Mesenchymal stem cell (in vitro differentiated cells and primary cell): Measurements from ENCODE around the gene NHSL1.

Experiments used
- DNase-seq: peaks from one replicate; pipeline ENCODE4 v3.0.0-alpha.2; 2013
- H2AFZ ChIP-seq: one replicate; pipeline ENCODE4 v1.6.1; 2013; ENCODE audit warnings: low read depth, mild to moderate bottlenecking, control low read depth, inconsistent platforms, low read length, moderate library complexity
- H2AK5ac ChIP-seq: 2 replicates; pipeline ENCODE4 v1.6.1; 2013; ENCODE audit warnings: low read length, moderate library complexity, mild to moderate bottlenecking, inconsistent platforms; ENCODE audit not compliant: severe bottlenecking
- H2BK120ac ChIP-seq: one replicate; pipeline ENCODE4 v1.6.1; 2013; ENCODE audit warnings: low read depth, mild to moderate bottlenecking, inconsistent platforms, low read length, moderate library complexity
- H2BK12ac ChIP-seq, 2 experiments: one replicate each; pipeline ENCODE4 v1.6.1; 2013; ENCODE audit warnings: inconsistent platforms in 2 of 2, low read length in 2 of 2, mild to moderate bottlenecking in 2 of 2, moderate library complexity in 2 of 2, control low read depth in 1 of 2
- H2BK15ac ChIP-seq: one replicate; pipeline ENCODE4 v1.6.1; 2013; ENCODE audit warnings: mild to moderate bottlenecking, low read depth, inconsistent platforms; ENCODE audit not compliant: poor library complexity, severe bottlenecking
- H2BK5ac ChIP-seq: 2 replicates; pipeline ENCODE4 v1.6.1; 2013; ENCODE audit warnings: low read depth, mild to moderate bottlenecking, low read length, control low read depth, inconsistent platforms; ENCODE audit not compliant: poor library complexity, severe bottlenecking
- H3K14ac ChIP-seq, 2 experiments: one replicate each; pipeline ENCODE4 v1.6.1; 2013; ENCODE audit warnings: inconsistent platforms in 2 of 2, low read length in 2 of 2, control low read depth in 1 of 2, mild to moderate bottlenecking in 1 of 2, moderate library complexity in 1 of 2
- H3K18ac ChIP-seq, 2 experiments: one replicate each; pipeline ENCODE4 v1.6.1; 2013; ENCODE audit warnings: inconsistent platforms in 2 of 2, low read length in 2 of 2, control low read depth in 1 of 2, low read depth in 1 of 2, mild to moderate bottlenecking in 1 of 2
- H3K23ac ChIP-seq, 2 experiments: one replicate each; pipeline ENCODE4 v1.6.1; 2013; ENCODE audit warnings: inconsistent platforms in 2 of 2, low read length in 2 of 2, mild to moderate bottlenecking in 2 of 2, moderate library complexity in 2 of 2, control low read depth in 1 of 2
- H3K27ac ChIP-seq: 2 replicates; pipeline ENCODE4 v1.5.1; 2013; ENCODE audit warnings: mild to moderate bottlenecking, moderate library complexity, low read length, control low read depth, inconsistent platforms; ENCODE audit not compliant: poor library complexity, severe bottlenecking
- H3K27me3 ChIP-seq, 2 experiments: 2 replicates each; pipeline versions ENCODE4 v1.6.1 to v1.7.0; 2013; ENCODE audit warnings: low read length in 2 of 2, mild to moderate bottlenecking in 2 of 2, moderate library complexity in 2 of 2, control low read depth in 1 of 2, inconsistent platforms in 1 of 2; ENCODE audit not compliant: control insufficient read depth in 1 of 2, insufficient read depth in 1 of 2
- H3K36me3 ChIP-seq, 2 experiments: 2 replicates each; pipeline versions ENCODE4 v1.6.1 to v1.7.0; 2013; ENCODE audit warnings: low read length in 2 of 2, control low read depth in 1 of 2, inconsistent platforms in 1 of 2, low read depth in 1 of 2, mild to moderate bottlenecking in 1 of 2; ENCODE audit not compliant: insufficient read depth in 2 of 2, control insufficient read depth in 1 of 2
- H3K4ac ChIP-seq, 2 experiments: one replicate each; pipeline ENCODE4 v1.6.1; 2013; ENCODE audit warnings: inconsistent platforms in 2 of 2, low read length in 2 of 2, mild to moderate bottlenecking in 2 of 2, moderate library complexity in 2 of 2, control low read depth in 1 of 2, low read depth in 1 of 2
- H3K4me1 ChIP-seq: 2 replicates; pipeline ENCODE4 v1.6.1; 2013; ENCODE audit warnings: low read depth, low read length, control low read depth; ENCODE audit not compliant: control insufficient read depth, insufficient read depth
- H3K4me2 ChIP-seq: 2 replicates; pipeline ENCODE4 v1.6.1; 2013; ENCODE audit warnings: low read length, mild to moderate bottlenecking, inconsistent platforms; ENCODE audit not compliant: poor library complexity, severe bottlenecking
- H3K4me3 ChIP-seq, 2 experiments: 2 replicates each; pipeline versions ENCODE4 v1.5.1 to v1.7.0; 2013; ENCODE audit warnings: low read length in 2 of 2, mild to moderate bottlenecking in 2 of 2, control low read depth in 1 of 2, low read depth in 1 of 2; ENCODE audit not compliant: insufficient read depth in 1 of 2
- H3K79me1 ChIP-seq: replicated peaks from 2 replicates; pipeline ENCODE4 v1.6.1; 2013; ENCODE audit warnings: mild to moderate bottlenecking, control low read depth, low read length, inconsistent platforms; ENCODE audit not compliant: poor library complexity, severe bottlenecking
- H3K9ac ChIP-seq: 2 replicates; pipeline ENCODE4 v1.7.0; 2013; ENCODE audit warnings: mild to moderate bottlenecking, low read length, moderate library complexity
- H3K9me3 ChIP-seq: 2 replicates; pipeline ENCODE4 v1.7.0; 2013; ENCODE audit warnings: mild to moderate bottlenecking, low read length; ENCODE audit not compliant: control insufficient read depth
- H4K8ac ChIP-seq: one replicate; pipeline ENCODE4 v1.6.1; 2013; ENCODE audit warnings: inconsistent platforms, mild to moderate bottlenecking, low read length, moderate library complexity
- H4K91ac ChIP-seq: one replicate; pipeline ENCODE4 v1.6.1; 2013; ENCODE audit warnings: mild to moderate bottlenecking, low read length, inconsistent platforms
- WGBS: methylation state at CpG from one replicate; pipeline ENCODE4 v1.1.7; 2013; ENCODE audit warnings: mixed read lengths; 5-methylcytosine and 5-hydroxymethylcytosine counted together

NHSL1 gene

DNA sequence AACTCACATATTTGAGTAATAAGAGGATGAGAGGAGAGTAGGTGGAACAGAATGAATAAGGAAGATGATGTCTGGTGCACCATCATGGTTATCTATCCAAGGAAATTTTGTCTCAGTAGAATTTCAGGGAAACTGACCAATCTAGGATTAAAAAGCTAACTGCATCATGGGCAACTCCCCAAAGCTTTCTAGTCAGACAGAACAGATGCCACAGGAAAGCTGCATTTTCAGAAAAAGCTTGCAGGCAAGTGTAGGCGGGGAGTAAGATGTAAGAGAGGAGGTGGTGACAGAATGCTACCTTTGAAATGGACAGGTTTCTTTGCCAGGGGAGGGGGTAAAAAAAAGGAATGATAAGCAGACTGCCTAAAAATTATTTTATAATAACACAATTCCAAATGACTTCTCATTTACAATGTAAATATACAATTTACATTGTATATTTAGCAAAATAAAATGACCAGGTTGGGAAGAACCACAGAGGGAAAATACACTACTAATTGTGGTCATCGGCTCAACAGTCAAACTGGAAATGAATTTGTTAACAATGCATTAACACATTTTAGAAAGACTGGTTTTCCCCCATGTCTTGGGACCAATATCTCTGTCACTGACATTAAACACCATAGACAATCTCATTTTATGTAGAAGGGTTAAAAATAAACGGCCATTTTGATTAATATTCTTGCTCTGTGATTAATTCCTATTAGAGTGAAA lies 15.1 kb downstream of the NHSL1 start:
- no peak overlapping the region for H4K8ac ChIP-seq
- 100% methylated on average over 2 of the region's 3 CpGs for WGBS

DNA sequence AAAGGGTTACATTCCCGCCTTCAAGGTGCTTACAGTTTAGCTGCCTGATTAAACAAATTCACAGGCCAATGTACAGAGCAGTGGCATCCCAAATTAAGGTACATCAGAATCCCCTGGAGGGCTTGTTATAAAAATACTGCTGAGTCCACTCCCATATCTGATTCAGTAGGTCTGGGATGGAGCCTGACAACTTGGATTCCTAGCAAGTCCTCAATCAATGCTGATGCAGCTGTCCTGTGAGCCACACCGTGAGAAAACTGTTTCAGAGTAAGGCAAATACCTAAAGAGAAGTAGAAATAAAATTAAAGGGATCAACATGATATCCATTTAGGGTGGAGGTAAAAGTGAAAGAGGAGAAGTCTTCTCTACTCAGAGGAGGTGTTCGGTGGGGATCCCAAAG lies 16.5 kb downstream of the NHSL1 start:
- Histone ChIP-seq H4K8ac (no peak overlapping the region), H3K23ac (no peak overlapping the region), H3K4me2 (no peak overlapping the region), H3K4me1 (peaks cover 4% of the 10 kb centered on the region), H3K9me3 (no peaks in the 10 kb centered on the region), H3K27ac (no peak overlapping the region), H2AK5ac (no peak overlapping the region), H3K9ac (no peak overlapping the region), H4K91ac (no peak overlapping the region), H3K27me3 (no peaks in the 10 kb centered on the region), H2BK5ac (no peak overlapping the region), H3K36me3 (no peaks in the 10 kb centered on the region), H3K18ac (no peak overlapping the region), H3K4me3 (no peak overlapping the region), H2AFZ (no peak overlapping the region), H3K14ac (no peak overlapping the region), H3K79me1 (peaks cover 19% of the 10 kb centered on the region), H3K4ac (no peak overlapping the region), H2BK12ac (no peak overlapping the region), H2BK15ac (no peak overlapping the region), H2BK120ac (no peak overlapping the region)
- 100% methylated on average over 2 of the region's 3 CpGs for WGBS
- no peak for DNase-seq

More for the DNA sequence above, 15.1 kb downstream of the NHSL1 start:
- Histone ChIP-seq H3K79me1 (peaks cover 24% of the 10 kb centered on the region), H3K36me3 (peaks cover 0 to 3% of the 10 kb centered on the region in 2 experiments), H3K27ac (no peak overlapping the region), H3K27me3 (no peaks in the 10 kb centered on the region), H3K9ac (peak overlapping the region; percentile 88), H2BK15ac (no peak overlapping the region), H2BK5ac (no peak overlapping the region), H3K4me1 (peaks cover 4% of the 10 kb centered on the region), H3K23ac (no peak overlapping the region), H2AFZ (no peak overlapping the region), H4K91ac (no peak overlapping the region), H2AK5ac (no peak overlapping the region), H3K14ac (no peak overlapping the region), H3K4ac (no peak overlapping the region), H3K4me3 (no peak overlapping the region), H3K9me3 (no peaks in the 10 kb centered on the region), H2BK120ac (no peak overlapping the region), H2BK12ac (no peak overlapping the region), H3K4me2 (no peak overlapping the region), H3K18ac (no peak overlapping the region)
- no peak for DNase-seq

GRCh38 chr6:138480279-138480949 lies 18.9 kb downstream of the NHSL1 start:
- no peak overlapping the region for H2BK5ac ChIP-seq
- H2BK15ac ChIP-seq, result no peak overlapping the region
- no peaks in the 10 kb centered on the region for H3K9me3 ChIP-seq
- peak overlapping the region; percentile 31 for H3K27ac ChIP-seq
- H3K4me1 ChIP-seq, result peaks cover 2% of the 10 kb centered on the region
- H4K8ac ChIP-seq, result no peak overlapping the region
- H2BK12ac ChIP-seq, result no peak overlapping the region
- no peak overlapping the region for H2BK120ac ChIP-seq
- H3K36me3 ChIP-seq, result no peaks in the 10 kb centered on the region
- H2AK5ac ChIP-seq, result no peak overlapping the region
- no peak overlapping the region for H3K4ac ChIP-seq
- H3K4me3 ChIP-seq, result no peak overlapping the region
- no peak overlapping the region for H3K9ac ChIP-seq
- no peak for DNase-seq
- peaks cover 17% of the 10 kb centered on the region for H3K79me1 ChIP-seq
- no peak overlapping the region for H3K23ac ChIP-seq
- H2AFZ ChIP-seq, result no peak overlapping the region
- H4K91ac ChIP-seq, result no peak overlapping the region
- no peak overlapping the region for H3K18ac ChIP-seq
- H3K27me3 ChIP-seq, result no peaks in the 10 kb centered on the region
- no peak overlapping the region for H3K14ac ChIP-seq
- WGBS, result 98% methylated on average over 4 of the region's 6 CpGs
- no peak overlapping the region for H3K4me2 ChIP-seq

- Histone ChIP-seq H3K36me3 (no peaks in the 10 kb centered on the region), H2BK12ac (no peak overlapping the region), H4K8ac (no peak overlapping the region), H3K23ac (no peak overlapping the region), H3K4me2 (no peak overlapping the region), H3K18ac (no peak overlapping the region), H2AFZ (no peak overlapping the region), H3K14ac (no peak overlapping the region), H3K9me3 (no peaks in the 10 kb centered on the region), H2AK5ac (no peak overlapping the region), H3K9ac (no peak overlapping the region), H2BK120ac (no peak overlapping the region), H2BK15ac (no peak overlapping the region), H4K91ac (no peak overlapping the region), H3K27me3 (no peaks in the 10 kb centered on the region), H3K4me1 (peaks cover 2% of the 10 kb centered on the region), H3K4ac (no peak overlapping the region), H3K79me1 (peaks cover 21% of the 10 kb centered on the region), H2BK5ac (no peak overlapping the region), H3K4me3 (no peak overlapping the region), H3K27ac (no peak overlapping the region)
- no peak for DNase-seq
- whole genome bisulfite sequencing, result 100% methylated on average over 2 of the region's 4 CpGs
These were observed 21.3 kb downstream of the NHSL1 start for GRCh38 chr6:138477913-138478539.
